HUES64 (cell line): Measurements from ENCODE around the gene MRPS11.

Experiments
- H3K27ac ChIP-seq: 2 replicates; pipeline ENCODE4 v1.7.0; 2013; ENCODE audit warnings: low read depth, low read length, inconsistent platforms
- H3K27me3 ChIP-seq: 2 replicates; pipeline ENCODE4 v1.6.1; 2013; ENCODE audit warnings: mild to moderate bottlenecking, low read length; ENCODE audit not compliant: insufficient read depth
- H3K36me3 ChIP-seq: 2 replicates; pipeline ENCODE4 v1.6.1; 2013; ENCODE audit warnings: mild to moderate bottlenecking, low read length; ENCODE audit not compliant: insufficient read depth
- H3K4me1 ChIP-seq: 2 replicates; pipeline ENCODE4 v1.6.1; 2013; ENCODE audit warnings: mild to moderate bottlenecking, low read length, moderate library complexity; ENCODE audit not compliant: insufficient read depth
- H3K4me3 ChIP-seq: 2 replicates; pipeline ENCODE4 v1.5.1; 2013; ENCODE audit warnings: mild to moderate bottlenecking, low read length, moderate library complexity
- H3K9ac ChIP-seq: 2 replicates; pipeline ENCODE4 v1.6.1; 2013; ENCODE audit warnings: mild to moderate bottlenecking, low read depth, low read length
- H3K9me3 ChIP-seq: 2 replicates; pipeline ENCODE4 v1.6.1; 2013; ENCODE audit warnings: low read depth, low read length; ENCODE audit not compliant: insufficient read depth
- WGBS: fragments of 150-250, 120-280 bp; methylation state at CpG from one replicate; pipeline ENCODE4 v1.1.7; 2013; ENCODE audit warnings: missing lambda C conversion rate; 5-methylcytosine and 5-hydroxymethylcytosine counted together

The MRPS11 gene

GRCh38 chr15:88438181-88438580 is 29.3 kb upstream of the MRPS11 start:
- Histone ChIP-seq H3K27ac (no peak overlapping the region), H3K27me3 (no peaks in the 10 kb centered on the region), H3K9ac (no peak overlapping the region), H3K4me1 (peaks cover 4% of the 10 kb centered on the region; the same call in 1 of the 2 replicates), H3K9me3 (no peaks in the 10 kb centered on the region), H3K4me3 (no peak overlapping the region), H3K36me3 (no peaks in the 10 kb centered on the region)
- WGBS, result 91% methylated on average over 5 of the region's 5 CpGs

GRCh38 chr15:88440021-88440420 is 27.5 kb upstream of the MRPS11 start:
- H3K9ac ChIP-seq, result no peak overlapping the region
- H3K27ac ChIP-seq, result no peak overlapping the region
- H3K9me3 ChIP-seq, result peaks cover 11% of the 10 kb centered on the region; the same call in 1 of the 2 replicates
- no peaks in the 10 kb centered on the region for H3K27me3 ChIP-seq
- WGBS, result 87% methylated on average over 1 of the region's 1 CpG
- no peaks in the 10 kb centered on the region for H3K36me3 ChIP-seq
- no peak overlapping the region for H3K4me3 ChIP-seq
- H3K4me1 ChIP-seq, result no peaks in the 10 kb centered on the region

- Histone ChIP-seq H3K4me1 (no peaks in the 10 kb centered on the region), H3K27me3 (no peaks in the 10 kb centered on the region), H3K9me3 (peaks cover 11% of the 10 kb centered on the region; the same call in 1 of the 2 replicates), H3K36me3 (no peaks in the 10 kb centered on the region), H3K9ac (no peak overlapping the region), H3K4me3 (no peak overlapping the region), H3K27ac (no peak overlapping the region)
- 90% methylated on average over 2 of the region's 2 CpGs for WGBS
Observed at GRCh38 chr15:88441076-88441730, 26.3 kb upstream of the MRPS11 start.

DNA sequence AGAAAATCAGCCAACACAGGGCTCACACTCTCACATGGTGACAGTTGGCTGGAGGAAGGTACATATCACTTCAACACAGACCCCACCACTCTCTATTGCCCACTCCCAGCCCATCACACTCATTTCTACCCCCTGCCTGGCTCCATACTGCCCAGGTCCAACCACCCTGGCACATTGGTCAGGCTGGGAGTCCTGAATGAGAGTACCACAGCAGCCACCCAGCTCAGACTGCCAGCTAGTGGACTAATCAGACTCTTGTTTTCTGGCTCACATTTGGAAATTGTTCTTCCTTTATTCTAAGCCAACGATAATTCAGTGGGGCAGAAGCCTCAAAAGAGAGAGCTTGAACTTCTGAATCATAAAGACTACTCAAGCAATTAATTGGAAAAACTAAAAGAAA is 20.3 kb upstream of the MRPS11 start:
- 84% methylated on average over 1 of the region's 1 CpG for WGBS
- Histone ChIP-seq H3K4me1 (no peaks in the 10 kb centered on the region), H3K4me3 (no peak overlapping the region), H3K27me3 (peaks cover 10% of the 10 kb centered on the region), H3K9me3 (peaks cover 11% of the 10 kb centered on the region; the same call in 1 of the 2 replicates), H3K9ac (no peak overlapping the region), H3K27ac (no peak overlapping the region), H3K36me3 (no peaks in the 10 kb centered on the region)

- Histone ChIP-seq H3K36me3 (no peaks in the 10 kb centered on the region), H3K27me3 (peaks cover 10% of the 10 kb centered on the region), H3K27ac (no peak overlapping the region), H3K9me3 (peaks cover 11% of the 10 kb centered on the region; the same call in 1 of the 2 replicates), H3K9ac (no peak overlapping the region), H3K4me1 (no peaks in the 10 kb centered on the region), H3K4me3 (no peak overlapping the region)
- 74% methylated on average over 1 of the region's 1 CpG for WGBS
Observed at GRCh38 chr15:88447741-88448140, 19.8 kb upstream of the MRPS11 start.

DNA sequence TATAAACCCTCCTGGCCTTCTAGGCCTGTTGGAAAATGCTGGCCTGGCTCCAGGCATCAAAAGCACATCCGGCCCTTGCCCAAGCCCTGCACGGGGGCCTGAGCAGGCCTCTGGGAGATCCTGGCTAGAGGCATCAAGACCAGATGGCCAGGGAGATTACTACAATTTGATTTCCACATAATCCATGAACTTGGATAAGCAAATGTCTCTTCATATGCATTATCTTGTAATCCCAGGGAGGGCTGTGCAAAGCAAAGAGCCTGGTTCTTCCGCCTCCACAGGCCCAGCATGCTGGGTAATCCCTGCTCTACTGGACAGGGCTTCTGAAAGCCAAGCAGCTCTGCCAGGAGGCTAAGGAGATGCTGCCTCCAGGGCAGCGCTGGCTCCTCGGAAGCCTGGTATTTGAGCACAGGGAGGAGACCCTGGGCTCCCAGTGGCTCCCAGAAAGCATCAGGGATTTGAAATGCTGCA is 18.5 kb upstream of the MRPS11 start:
- Histone ChIP-seq H3K4me3 (no peak overlapping the region), H3K9ac (no peak overlapping the region), H3K27me3 (peaks cover 10% of the 10 kb centered on the region), H3K9me3 (peaks cover 6% of the 10 kb centered on the region; the same call in 1 of the 2 replicates), H3K36me3 (no peaks in the 10 kb centered on the region), H3K27ac (no peak overlapping the region), H3K4me1 (no peaks in the 10 kb centered on the region)
- WGBS, result 90% methylated on average over 5 of the region's 5 CpGs

DNA sequence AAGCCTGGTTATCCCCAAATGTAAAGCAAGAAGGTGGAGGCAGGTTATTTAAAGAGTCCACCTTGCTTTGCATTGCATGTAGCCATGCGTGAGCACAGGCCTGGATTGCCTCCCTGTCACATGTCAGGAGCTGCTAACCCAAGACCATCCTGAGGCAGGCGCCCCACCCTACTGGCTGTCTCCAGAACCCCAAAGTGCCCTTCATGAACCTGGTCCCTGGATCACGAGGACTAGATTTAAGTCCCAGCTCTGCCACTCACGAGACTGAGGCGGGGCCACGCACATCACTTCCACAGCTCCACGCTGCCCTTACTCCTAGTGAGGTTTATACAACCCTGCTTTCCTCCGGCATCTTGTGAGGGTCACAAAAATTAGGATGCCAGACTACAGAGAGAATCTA is 17.9 kb upstream of the MRPS11 start:
- H3K9me3 ChIP-seq, result peaks cover 2% of the 10 kb centered on the region; the same call in 1 of the 2 replicates
- peaks cover 10% of the 10 kb centered on the region for H3K27me3 ChIP-seq
- H3K9ac ChIP-seq, result no peak overlapping the region
- H3K4me3 ChIP-seq, result no peak overlapping the region
- H3K4me1 ChIP-seq, result no peaks in the 10 kb centered on the region
- no peak overlapping the region for H3K27ac ChIP-seq
- no peaks in the 10 kb centered on the region for H3K36me3 ChIP-seq
- 85% methylated on average over 8 of the region's 8 CpGs for WGBS

GRCh38 chr15:88450125-88450798 is 17.2 kb upstream of the MRPS11 start:
- H3K9me3 ChIP-seq, result no peaks in the 10 kb centered on the region
- no peak overlapping the region for H3K9ac ChIP-seq
- no peak overlapping the region for H3K27ac ChIP-seq
- peaks cover 10% of the 10 kb centered on the region for H3K27me3 ChIP-seq
- no peak overlapping the region for H3K4me3 ChIP-seq
- WGBS, result 4% methylated on average over 12 of the region's 12 CpGs
- H3K4me1 ChIP-seq, result no peaks in the 10 kb centered on the region
- H3K36me3 ChIP-seq, result no peaks in the 10 kb centered on the region

GRCh38 chr15:88453651-88454050 is 13.9 kb upstream of the MRPS11 start:
- no peak overlapping the region for H3K27ac ChIP-seq
- H3K36me3 ChIP-seq, result peaks cover 8% of the 10 kb centered on the region
- no peaks in the 10 kb centered on the region for H3K9me3 ChIP-seq
- peaks cover 10% of the 10 kb centered on the region for H3K27me3 ChIP-seq
- 73% methylated on average over 1 of the region's 1 CpG for WGBS
- no peak overlapping the region for H3K4me3 ChIP-seq
- H3K4me1 ChIP-seq, result no peaks in the 10 kb centered on the region
- no peak overlapping the region for H3K9ac ChIP-seq

DNA sequence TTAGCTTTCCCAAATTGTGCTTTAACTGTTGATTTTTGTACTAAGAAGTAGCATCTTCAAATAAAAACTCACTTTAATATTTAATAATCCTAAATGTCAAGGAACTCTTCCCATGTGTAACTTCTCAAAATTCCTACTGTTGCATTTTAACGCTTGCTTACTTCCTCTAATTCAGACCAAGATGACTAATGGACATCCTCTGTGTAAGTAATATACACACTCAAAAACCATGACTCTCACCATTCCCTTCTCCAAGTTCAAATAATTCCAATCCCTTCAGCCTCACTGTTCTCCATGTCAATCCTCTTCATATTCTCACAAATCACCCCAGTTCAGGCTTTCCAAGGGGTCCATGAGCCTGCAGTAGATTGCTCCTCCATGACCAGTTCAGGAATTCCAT is 13.3 kb upstream of the MRPS11 start:
- WGBS, result 95% methylated on average over 1 of the region's 1 CpG

GRCh38 chr15:88454867-88455810 is 12.4 kb upstream of the MRPS11 start:
- Histone ChIP-seq H3K4me1 (no peaks in the 10 kb centered on the region), H3K4me3 (no peak overlapping the region), H3K27ac (no peak overlapping the region), H3K36me3 (peaks cover 23% of the 10 kb centered on the region), H3K9ac (no peak overlapping the region), H3K9me3 (no peaks in the 10 kb centered on the region), H3K27me3 (no peaks in the 10 kb centered on the region; the same call in 1 of the 2 replicates)
- 43% methylated on average over 9 of the region's 9 CpGs for WGBS

More for the DNA sequence above, 13.3 kb upstream of the MRPS11 start:
- H3K27ac ChIP-seq, result no peak overlapping the region
- H3K36me3 ChIP-seq, result peaks cover 14% of the 10 kb centered on the region
- H3K4me1 ChIP-seq, result no peaks in the 10 kb centered on the region
- no peaks in the 10 kb centered on the region for H3K9me3 ChIP-seq
- H3K9ac ChIP-seq, result no peak overlapping the region
- H3K27me3 ChIP-seq, result peaks cover 9% of the 10 kb centered on the region
- H3K4me3 ChIP-seq, result no peak overlapping the region
